ENCODE data around the gene RPS6KB2.
A peak's percentile ranks its signal among the peaks of the same experiment; 100 is the strongest.
"Not testable (repeated sequence)": the region's sequence is repeated elsewhere in the genome, so short reads cannot be mapped to it uniquely, and the experiment has no call there.

RPS6KB2 gene

DNA sequence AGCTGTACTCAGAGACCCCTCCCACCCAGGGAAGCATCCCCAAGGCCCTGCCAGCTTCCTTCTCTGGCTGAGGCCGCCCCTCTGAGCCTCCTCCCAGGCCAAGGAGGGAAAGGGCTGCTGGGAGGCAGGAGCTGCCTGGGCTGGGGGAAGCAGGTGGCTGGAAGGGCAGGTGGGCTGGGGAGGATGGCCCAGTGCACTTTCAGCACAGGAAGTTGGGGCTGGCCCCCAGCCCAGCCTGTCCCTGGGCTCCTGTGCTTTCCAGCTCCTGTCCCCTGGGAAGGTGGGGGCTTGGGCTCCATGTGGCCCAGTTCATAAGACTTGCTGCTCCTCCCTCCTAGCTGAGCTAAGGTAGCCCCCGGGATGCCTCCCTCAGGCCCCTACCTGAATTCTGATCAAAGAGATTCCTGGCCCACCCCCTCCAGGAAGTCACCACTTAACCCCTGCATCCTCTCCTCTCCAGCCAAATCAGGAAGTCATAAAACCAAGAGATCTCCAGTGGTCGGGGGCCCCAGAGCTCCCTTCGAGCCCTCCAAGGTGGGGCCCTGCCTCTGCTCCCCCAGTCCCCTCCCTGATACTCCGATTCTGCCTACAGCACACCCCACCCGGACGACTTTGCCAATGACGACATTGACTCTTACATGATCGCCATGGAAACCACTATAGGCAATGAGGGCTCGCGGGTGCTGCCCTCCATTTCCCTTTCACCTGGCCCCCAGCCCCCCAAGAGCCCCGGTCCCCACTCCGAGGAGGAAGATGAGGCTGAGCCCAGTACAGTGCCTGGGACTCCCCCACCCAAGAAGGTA, 31.5 kb upstream of the RPS6KB2 start:
- no peak for DNase-seq (ENCODE audit: low read depth, low spot score)
- H3K4me3 ChIP-seq (ENCODE audit: low read length), result no peak overlapping the region

DNA sequence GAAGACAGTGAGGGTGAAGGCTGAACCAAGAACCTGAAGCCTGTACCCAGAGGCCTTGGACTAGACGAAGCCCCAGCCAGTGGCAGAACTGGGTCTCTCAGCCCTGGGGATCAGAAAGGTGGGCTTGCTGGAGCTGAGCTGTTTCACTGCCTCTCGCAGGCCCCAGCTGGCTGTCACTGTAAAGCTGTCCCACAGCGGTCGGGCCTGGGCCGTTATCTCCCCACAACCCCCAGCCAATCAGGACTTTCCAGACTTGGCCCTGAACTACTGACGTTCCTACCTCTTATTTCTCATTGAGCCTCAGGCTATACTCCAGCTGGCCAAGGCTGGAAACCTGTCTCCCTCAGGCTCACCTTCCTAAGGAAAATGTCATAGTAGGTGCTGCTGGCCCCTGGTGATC, 30.8 kb upstream of the RPS6KB2 start:
- no peak for DNase-seq (ENCODE audit: low read depth, low spot score)

DNA sequence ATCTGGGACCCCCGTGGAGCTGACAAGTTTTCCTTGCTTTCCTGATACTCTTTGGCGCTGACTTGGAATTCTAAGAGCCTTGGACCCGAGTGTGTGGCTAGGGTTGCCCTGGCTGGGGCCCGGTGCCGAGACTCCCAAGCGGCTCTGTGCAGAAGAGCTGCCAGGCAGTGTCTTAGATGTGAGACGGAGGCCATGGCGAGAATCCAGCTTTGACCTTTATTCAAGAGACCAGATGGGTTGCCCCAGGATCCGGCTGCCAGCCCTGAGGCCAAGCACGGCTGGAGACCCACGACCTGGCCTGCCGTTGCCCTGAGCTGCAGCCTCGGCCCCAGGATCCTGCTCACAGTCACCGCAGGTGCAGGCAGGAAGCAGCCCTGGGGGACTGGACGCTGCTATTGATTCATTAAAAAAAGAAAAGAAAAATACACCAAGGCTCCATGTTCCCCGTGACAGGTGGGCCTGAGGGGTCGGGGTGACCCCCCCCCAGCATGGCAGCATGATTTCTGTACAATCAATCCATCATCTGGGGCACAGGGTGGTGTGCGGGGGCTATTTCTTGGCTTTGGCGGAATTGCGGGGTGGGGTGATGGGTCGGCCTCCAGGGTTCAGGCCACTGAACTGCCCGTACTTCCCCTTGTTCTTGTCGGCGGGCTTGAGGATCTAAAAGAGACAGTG, 30.2 kb upstream of the RPS6KB2 start:
- DNase-seq (ENCODE audit: low read depth, low spot score), result no peak
- H3K4me3 ChIP-seq (ENCODE audit: low read length), result no peak overlapping the region

More for the DNA sequence above, 30.8 kb upstream of the RPS6KB2 start:
- no peak overlapping the region for H3K4me3 ChIP-seq (ENCODE audit: low read length)

DNA sequence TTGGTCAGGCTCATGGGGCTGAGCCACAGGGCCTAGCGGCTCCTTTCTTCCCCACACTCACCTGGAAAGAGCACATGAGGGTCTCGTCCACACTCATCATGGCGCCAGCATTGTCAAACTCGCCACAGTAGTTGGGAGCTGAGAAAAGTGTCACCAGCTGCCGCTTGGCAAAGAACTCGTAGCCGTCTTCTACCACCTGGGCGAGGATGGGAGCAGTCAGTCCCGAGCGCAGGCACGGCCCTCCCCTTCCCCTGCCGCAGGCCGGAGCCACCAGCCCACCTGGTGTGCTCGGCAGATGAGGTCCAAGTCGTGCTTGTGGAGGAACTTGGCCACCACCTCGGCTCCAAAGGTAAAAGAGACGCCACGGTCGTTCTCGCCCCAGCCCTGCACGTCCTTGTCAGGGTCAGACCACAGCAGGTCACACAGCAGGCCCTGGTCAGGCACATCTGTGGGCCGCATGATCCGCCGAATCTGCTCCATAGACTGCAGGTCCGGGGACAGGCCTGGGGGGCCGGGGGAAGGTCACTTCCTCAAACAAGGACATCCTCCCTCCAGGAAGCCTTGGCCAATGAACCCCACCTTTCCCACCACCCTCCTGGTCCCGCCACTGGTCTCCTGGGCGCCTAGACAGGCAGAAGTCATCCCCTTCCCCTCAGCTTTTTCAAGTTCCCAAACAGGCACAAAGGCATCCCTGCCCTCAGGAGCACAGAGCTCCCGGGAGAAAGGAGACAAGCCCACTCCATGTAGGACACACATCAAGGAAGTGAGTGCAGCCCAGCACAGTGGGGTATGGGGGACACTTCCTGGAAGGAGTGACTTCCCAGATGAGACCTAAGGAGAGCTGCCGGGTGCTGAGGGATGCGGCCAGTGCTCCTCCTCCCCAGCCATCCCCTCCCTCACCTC, 29.4 kb upstream of the RPS6KB2 start:
- H3K4me3 ChIP-seq (ENCODE audit: low read length), result no peak overlapping the region
- DNase-seq (ENCODE audit: low read depth, low spot score), result no peak

DNA sequence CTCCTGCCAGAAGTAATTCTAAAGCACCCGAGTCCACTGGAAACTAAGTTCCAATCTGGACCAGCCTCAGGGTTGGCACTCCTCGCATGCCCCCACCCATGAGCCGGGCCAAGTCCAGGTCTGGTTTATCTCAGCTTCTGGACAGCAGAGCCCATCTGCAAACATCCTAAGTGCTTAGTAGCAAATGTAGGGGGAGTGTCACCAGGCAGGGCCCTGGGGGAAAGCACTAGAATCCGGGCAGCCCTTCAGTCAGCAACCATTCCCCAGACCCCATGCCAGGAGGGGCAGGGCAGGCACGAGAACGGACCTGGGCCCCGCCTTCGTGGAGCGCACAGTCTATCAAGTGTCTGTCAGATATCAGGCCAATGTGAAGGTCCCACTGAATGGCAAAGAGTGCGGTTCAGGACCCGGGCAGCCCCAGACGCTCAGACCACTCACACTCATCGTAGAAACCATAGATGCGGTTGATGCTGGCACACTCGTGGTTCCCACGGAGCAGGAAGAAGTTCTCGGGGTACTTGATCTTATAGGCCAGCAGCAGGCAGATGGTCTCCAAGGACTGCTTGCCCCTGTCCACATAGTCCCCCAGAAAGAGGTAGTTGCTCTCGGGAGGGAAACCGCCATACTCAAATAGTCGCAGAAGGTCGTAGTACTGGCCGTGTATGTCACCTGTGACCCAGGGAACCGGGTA, 27.9 kb upstream of the RPS6KB2 start:
- DNase-seq (ENCODE audit: low read depth, low spot score), result no peak
- peak overlapping the region; percentile 79 for H3K4me3 ChIP-seq (ENCODE audit: low read length)

DNA sequence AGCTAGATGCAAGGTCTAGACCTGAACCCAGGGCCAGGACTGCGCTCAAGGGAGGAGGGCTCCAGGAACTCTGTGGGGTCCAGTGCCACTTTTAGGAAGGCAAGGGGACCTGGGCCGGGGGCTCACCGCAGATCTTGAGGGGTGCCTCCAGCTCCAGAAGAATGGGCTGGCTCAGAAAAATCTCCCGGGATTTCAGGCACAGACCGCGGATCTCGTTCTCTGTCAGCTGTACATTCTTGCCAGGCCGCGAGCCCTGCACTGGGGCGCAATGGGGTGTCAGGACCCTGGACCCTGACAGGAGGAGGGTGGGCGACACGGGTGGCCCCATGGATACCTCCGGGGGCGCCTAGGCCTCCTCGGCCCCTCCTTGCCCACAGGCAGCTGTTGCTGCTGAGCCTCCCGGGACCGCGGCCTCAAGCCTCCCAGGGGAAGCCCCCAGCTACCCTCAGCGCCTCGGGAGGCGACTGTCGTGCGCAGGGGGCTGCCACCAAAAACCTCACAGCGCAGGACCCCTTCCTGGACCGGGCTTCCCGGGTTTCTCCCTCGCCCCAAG, 27.3 kb upstream of the RPS6KB2 start:
- peak overlapping the region; percentile 79 for H3K4me3 ChIP-seq (ENCODE audit: low read length)
- DNase-seq (ENCODE audit: low read depth, low spot score), result no peak

DNA sequence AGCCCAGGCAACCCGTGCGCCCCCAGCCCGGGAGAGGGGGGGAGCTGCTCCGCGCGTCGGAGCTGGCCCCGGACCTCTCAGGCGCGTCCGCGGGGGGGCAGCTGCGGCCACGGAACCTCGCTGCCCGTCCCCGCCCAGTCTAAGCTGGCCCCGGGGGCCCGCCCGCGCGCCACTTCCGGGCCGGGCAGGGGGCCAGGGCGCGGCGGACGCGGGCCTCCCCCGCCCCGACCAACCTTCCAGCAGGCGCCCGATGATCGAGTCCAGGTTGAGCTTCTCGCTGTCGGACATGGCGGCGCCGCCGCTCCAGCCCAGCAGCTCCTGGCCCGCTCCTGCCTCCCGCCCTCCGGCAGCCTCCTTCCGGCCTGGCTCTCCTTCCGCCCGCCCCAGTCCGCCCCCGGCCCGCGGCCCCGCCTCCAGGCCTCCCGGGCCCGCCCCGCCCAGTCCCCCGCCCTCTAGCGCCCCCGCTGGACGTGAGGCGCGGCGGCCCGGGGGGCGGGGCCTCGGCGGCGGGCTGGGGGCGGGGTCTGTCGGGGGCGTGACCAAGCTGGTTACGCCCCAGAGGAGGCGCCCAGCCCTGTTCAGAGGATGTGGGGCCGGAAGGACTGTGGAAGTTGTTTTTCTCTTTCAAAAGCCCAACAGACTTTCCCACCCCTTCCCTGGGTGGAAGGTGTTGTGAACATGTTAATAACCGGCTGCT, 26.7 kb upstream of the RPS6KB2 start, which contains the start of gene PPP1CA:
Gene PPP1CA (minus strand): TSS at position 364 of the 697 bp plus-strand sequence. CDS start 76 bp downstream, at position 288.
- peak within 1 kb of the TSS; percentile 79 for H3K4me3 ChIP-seq (ENCODE audit: low read length)
- peak; percentile 93 for DNase-seq (ENCODE audit: low read depth, low spot score)

DNA sequence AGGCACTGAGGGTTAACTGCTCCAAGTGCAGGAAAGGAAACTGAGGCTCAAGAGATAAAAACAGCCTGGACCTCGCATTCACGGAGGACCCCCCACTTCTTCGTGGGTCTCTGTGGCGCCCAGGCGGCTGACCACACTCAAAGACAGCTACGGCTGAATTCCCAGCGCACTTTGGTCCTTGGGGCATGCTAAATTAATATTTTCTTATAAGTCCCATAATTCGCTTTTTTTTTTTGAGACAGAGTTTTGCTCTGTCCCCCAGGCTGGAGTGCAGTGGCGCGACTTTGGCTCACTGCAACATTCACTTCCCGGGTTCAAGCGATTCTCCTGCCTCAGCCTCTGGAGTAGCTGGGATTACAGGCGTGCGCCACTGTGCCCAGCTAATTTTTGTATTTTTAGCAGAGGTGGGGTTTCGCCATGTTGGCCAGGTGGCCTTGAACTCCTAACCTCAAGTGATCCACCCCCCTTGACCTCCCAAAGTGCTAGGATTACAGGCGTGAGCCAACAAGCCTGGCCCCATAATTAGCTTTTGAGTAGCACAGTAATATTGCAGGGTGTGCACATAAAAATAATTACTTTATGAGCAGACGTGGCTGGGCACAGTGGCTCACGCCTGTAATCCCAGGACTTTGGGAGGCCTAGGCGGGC, 26.0 kb upstream of the RPS6KB2 start:
- peak overlapping the region; percentile 56 for H3K4me3 ChIP-seq (ENCODE audit: low read length)
- not testable (repeated sequence) for DNase-seq (ENCODE audit: low read depth, low spot score)

DNA sequence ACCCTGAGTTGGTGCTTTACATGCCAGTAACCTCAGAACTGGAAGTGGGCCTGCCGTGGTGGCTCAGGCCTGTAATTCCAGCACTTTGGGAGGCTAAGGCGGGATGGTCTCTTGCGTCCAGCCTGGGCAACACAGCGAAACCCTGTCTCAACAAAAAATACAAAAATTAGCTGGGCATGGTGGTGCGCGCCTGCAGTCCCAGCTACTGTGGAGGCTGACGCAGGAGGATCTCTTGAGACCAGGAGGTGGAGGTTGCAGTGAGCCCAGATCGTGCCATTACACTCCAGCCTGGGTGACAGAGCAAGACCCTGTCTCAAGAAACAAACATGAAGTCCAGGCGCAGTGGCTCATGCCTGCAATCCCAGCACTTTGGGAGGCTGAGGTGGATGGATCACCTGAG, 25.2 kb upstream of the RPS6KB2 start:
- H3K4me3 ChIP-seq (ENCODE audit: low read length), result peak overlapping the region; percentile 84
- DNase-seq (ENCODE audit: low read depth, low spot score), result not testable (repeated sequence)

DNA sequence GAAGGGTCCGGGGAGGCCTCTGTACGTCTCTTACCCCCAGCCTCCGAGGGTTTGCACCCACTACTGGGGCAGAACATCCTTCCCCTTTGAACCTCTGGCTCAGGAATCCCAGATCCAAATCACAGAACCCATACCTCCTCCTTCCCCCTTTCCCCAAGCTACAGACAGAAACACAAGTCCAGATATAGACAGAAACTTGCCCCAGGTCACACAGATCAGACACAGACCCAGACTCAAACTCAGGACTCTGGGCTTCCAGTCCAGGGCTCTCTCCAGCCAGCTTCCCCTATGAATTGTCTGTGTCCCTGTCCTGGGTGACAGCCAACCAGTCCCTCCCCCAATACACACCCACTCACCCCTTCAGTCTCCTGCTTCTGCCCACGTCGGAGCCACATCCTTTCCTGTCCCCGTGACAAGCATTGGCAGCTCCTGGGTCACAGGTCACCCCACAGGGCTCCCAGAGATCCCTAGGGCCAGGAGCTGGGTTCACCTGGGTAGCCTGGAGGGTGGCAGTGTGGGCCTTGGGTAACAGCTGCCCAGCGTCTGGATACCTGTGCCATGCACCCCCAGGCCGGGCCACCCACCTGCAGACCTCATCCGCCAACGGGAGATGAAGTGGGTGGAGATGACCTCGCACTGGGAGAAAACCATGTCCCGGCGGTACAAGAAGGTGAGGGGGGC, 23.6 kb upstream of the RPS6KB2 start:
- peak overlapping the region; percentile 84 for H3K4me3 ChIP-seq (ENCODE audit: low read length)
- peak; percentile 51 for DNase-seq (ENCODE audit: low read depth, low spot score)

DNA sequence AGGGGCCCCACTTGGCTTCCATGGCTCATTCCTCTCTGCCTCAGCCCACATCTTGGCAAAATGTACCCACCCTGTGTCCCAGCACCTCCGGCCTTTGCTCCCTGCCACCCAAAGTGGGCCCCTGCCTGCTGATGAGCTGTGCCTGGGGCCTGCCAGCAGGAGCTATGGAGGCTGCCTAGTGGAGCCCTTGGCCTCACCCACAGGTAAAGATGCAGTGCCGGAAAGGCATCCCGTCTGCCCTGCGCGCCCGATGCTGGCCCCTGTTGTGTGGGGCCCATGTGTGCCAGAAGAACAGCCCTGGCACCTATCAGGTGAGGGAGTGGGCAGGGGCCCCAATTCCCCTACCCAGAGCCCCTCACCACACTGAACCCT, 23.1 kb upstream of the RPS6KB2 start:
- no peak for DNase-seq (ENCODE audit: low read depth, low spot score)

DNA sequence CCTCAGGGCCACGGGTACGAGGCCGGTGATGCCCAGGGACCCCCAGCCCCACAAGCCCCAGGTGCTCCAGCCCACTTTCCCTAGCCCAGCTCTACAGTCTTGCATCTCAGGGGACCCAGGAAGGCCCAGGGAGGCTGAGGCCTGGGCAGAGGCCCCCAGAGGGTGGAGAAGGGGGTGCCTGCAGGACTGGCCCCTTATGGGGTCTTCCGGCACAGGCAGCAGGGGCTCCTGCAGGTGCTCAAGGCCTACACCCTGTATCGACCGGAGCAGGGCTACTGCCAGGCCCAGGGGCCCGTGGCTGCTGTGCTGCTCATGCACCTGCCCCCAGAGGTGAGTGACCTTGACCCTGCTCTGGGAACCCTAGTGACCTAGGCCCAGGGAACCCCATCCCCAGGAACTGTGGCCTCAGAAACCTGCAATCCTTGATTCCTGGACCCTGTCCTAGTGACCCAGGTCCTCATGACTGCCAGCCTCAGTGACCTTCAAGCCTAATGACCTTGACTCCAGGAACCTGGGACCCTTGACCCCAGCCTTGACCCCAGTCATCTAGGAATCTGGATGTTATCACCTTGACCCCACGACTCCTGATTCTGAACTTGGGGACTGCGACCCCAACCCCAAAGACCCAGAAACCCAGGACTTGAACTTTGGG, 22.5 kb upstream of the RPS6KB2 start:
- no peak for DNase-seq (ENCODE audit: low read depth, low spot score)
- H3K4me3 ChIP-seq (ENCODE audit: low read length), result no peak overlapping the region

More for the DNA sequence above, 23.1 kb upstream of the RPS6KB2 start:
- peak overlapping the region; percentile 84 for H3K4me3 ChIP-seq (ENCODE audit: low read length)

DNA sequence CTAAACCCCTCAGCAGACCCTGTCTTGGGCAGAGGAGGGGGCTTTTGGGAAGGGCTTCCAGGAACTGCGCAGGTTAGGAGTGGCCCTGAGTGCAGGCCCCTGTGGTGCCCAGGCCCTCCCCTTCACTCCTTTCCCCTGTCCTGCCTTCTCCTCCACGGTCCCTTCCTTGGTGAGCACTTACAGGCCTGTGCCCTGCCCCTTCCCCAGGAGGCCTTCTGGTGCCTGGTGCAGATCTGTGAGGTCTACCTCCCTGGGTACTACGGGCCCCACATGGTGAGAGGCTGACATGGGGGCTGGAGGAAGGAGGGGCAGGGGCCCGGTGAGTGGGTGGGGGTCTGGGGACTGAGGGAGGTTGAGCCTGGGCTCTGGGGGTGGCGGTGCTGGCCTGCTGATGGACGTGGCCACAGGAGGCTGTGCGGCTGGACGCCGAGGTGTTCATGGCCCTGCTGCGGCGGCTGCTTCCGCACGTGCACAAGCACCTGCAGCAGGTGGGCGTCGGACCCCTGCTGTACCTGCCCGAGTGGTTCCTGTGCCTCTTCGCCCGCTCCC, 21.8 kb upstream of the RPS6KB2 start:
- H3K4me3 ChIP-seq (ENCODE audit: low read length), result no peak overlapping the region

DNA sequence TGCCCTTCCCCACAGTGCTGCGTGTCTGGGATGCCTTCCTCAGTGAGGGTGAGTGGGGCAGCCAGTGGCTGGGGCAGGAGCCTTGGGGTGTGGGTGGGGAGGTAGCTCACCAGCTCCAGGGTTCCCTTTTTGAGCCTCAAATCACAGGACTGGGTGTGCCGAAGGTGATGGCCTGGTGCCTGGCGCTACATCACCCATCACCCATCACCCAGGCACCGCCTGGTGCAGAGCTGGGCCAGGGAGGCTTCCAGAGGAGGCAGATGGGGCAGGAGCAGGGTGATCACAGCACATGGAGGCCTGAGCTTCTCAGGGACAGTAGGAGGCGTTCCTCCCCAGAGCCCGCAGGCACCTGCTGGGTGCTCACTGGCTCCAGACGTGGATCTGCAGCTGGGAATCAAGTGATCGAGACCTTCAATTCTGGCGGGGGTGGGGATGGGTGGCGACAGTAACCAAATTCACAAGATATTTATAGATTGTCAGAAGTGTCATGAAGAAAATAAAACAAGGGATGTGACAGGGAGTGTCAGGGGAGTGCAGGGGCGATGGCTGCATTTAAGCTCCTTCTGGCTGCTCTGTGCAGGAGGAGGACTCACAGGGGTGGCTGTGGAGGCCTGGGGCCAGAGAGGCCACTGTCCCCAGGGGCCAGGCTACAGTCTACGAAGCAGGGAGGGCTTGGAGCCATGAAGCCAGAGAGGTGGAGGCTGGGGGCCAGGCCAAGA, 21.2 kb upstream of the RPS6KB2 start:
- no peak overlapping the region for H3K4me3 ChIP-seq (ENCODE audit: low read length)
- no peak for DNase-seq (ENCODE audit: low read depth, low spot score)

More for the DNA sequence above, 21.8 kb upstream of the RPS6KB2 start:
- DNase-seq (ENCODE audit: low read depth, low spot score), result no peak

DNA sequence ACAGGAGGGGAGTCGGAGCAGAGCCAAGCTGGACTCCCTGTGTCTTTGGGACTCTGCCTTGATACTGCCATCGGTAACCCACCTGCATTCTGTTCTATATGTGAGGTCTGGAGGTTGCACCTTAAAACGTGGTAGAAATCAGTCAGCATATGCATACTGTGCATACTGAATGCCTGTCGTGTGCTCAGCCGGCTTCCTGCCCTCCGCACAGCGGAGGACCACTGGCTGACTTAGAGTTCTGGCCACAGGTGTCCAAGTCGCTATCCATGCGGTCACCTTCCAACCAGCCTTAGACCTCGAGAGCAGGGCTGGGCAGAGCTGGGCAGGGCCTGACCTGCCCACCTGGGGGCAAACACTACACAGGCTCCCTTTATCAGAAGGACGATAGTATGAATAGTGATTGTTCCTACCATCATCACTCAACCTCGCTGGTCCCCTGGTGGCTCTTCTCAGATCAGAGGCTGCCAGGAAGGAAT, 20.6 kb upstream of the RPS6KB2 start:
- peak overlapping the region; percentile 55; the same call in 1 of the 2 replicates for H3K4me3 ChIP-seq (ENCODE audit: low read length)
- no peak for DNase-seq (ENCODE audit: low read depth, low spot score)

Data from Jurkat, Clone E6-1 (cell line).